ENCODE data around the gene KRTAP4-3. TPM values are rescaled to one million over a fixed set of nuclear protein-coding genes. Genes with fewer than 3 reads are reported as not detected.

The KRTAP4-3 gene
- total RNA-seq, 1 experiment from 2014 or later, result not detected

- no peak for DNase-seq
- H3K18ac ChIP-seq (ENCODE audit: insufficient read length, low read depth, low read length), result no peak overlapping the region
- no peak overlapping the region for H2BK20ac ChIP-seq (ENCODE audit: low read depth, low read length, poor library complexity, severe bottlenecking)
- H2BK5ac ChIP-seq (ENCODE audit: insufficient read length, low read length), result no peak overlapping the region
- no peak overlapping the region for H3K9ac ChIP-seq (ENCODE audit: extremely low read depth, insufficient read length, low read length)
- no peak overlapping the region for H4K91ac ChIP-seq (ENCODE audit: insufficient read length, low read depth, low read length)
- H3K4me1 ChIP-seq (ENCODE audit: insufficient read depth, low read length), result no peaks in the 10 kb centered on the region
- H2BK120ac ChIP-seq (ENCODE audit: low read depth, low read length, poor library complexity, severe bottlenecking), result no peak overlapping the region
- peaks cover 3 to 4% of the 10 kb centered on the region in 2 experiments; a peak in 2 of 5 replicates for H3K9me3 Mint-ChIP-seq
- no peaks in the 10 kb centered on the region for H3K79me2 ChIP-seq (ENCODE audit: insufficient read depth, low read length)
- H3T11ph ChIP-seq (ENCODE audit: low read length), result no peak overlapping the region
- H3K4me2 ChIP-seq (ENCODE audit: insufficient read depth, insufficient read length, low read length), result no peak overlapping the region
- peaks cover 3% of the 10 kb centered on the region; the same call in 1 of the 2 replicates for H3K27me3 Mint-ChIP-seq (ENCODE audit: low read depth)
- H3K23me2 ChIP-seq (ENCODE audit: insufficient read length, low read depth, low read length, poor library complexity, severe bottlenecking), result no peaks in the 10 kb centered on the region
- H3K4me3 Mint-ChIP-seq, result no peak overlapping the region
- no peaks in the 10 kb centered on the region for H3K9me3 ChIP-seq (ENCODE audit: control insufficient read depth, low read depth, low read length)
- no peak overlapping the region for H2AFZ ChIP-seq (ENCODE audit: low read length)
- H3K27me3 ChIP-seq (ENCODE audit: insufficient read depth, low read length), result no peaks in the 10 kb centered on the region
- no CpG with 5 or more reads among the region's 1 CpG for WGBS (ENCODE audit: extremely low coverage, insufficient read length, low lambda C conversion rate)
- no peak overlapping the region for H4K8ac ChIP-seq (replicated peaks; ENCODE audit: insufficient read length, low read depth, low read length)
- no peak overlapping the region for H2BK12ac ChIP-seq (ENCODE audit: insufficient read length, low read depth, low read length)
- H4K5ac ChIP-seq (ENCODE audit: insufficient read length, low read depth, low read length), result no peak overlapping the region
- no peak overlapping the region for H3K27ac ChIP-seq (ENCODE audit: insufficient read length, low read depth, low read length)
- H3K23ac ChIP-seq (ENCODE audit: insufficient read length, low read depth, low read length), result no peak overlapping the region
- no peak for TF ChIP-seq CTCF (conservative IDR thresholded peaks at IDR 0.05)
- peaks cover 0 to 2% of the 10 kb centered on the region in 2 experiments; a peak in 1 of 4 replicates for H3K4me1 Mint-ChIP-seq
- H3K4ac ChIP-seq (ENCODE audit: low read depth, low read length), result no peak overlapping the region
- no peak overlapping the region for H2BK15ac ChIP-seq (ENCODE audit: low read depth, low read length)
- no peaks in the 10 kb centered on the region for H3K79me1 ChIP-seq (ENCODE audit: insufficient read depth, low read depth, low read length, poor library complexity, severe bottlenecking)
- no peaks in the 10 kb centered on the region for H4K20me1 ChIP-seq (ENCODE audit: control insufficient read depth, insufficient read depth, insufficient read length)
- H3K56ac ChIP-seq (ENCODE audit: insufficient read length, low read depth, low read length), result no peak overlapping the region
- H3K36me3 Mint-ChIP-seq (ENCODE audit: insufficient read depth in 1 of 3, low read depth in 3 of 3), result no peaks in the 10 kb centered on the region; a peak in 1 of 7 replicates
- no peak overlapping the region for H3K14ac ChIP-seq (ENCODE audit: insufficient read depth, low read length)
- H2AK5ac ChIP-seq (ENCODE audit: insufficient read length, low read length), result no peak overlapping the region
- H3K27ac Mint-ChIP-seq, result no peak overlapping the region
Observed at GRCh38 chr17:41215681-41216080, 47.7 kb upstream of the KRTAP4-3 start.
